Measurements from ENCODE around the gene PMM1. TPM values are rescaled to one million over a fixed set of nuclear protein-coding genes. Genes with fewer than 3 reads are reported as not detected.
A peak's percentile ranks its signal among the peaks of the same experiment; 100 is the strongest.

The PMM1 gene
- total RNA-seq, 2 experiments from 2014 or later, result 35.3 to 35.6 TPM

GRCh38 chr22:41619979-41620588 is 30.4 kb upstream of the PMM1 start:
- CTCF ChIA-PET, result interaction anchor here (0.6 to 0.8 kb wide), 2 partner anchors 30 to 47 kb away, joined by 3 read pairs; no protein-coding TSS in a partner anchor
- Mint-ChIP-seq H3K27ac (peak overlapping the region; percentile 98), H3K27me3 (ENCODE audit: low read depth) (no peaks in the 10 kb centered on the region), H3K4me3 (peak overlapping the region; percentile 98), H3K9me3 (peaks cover 3% of the 10 kb centered on the region), H3K4me1 (ENCODE audit: low read depth) (peaks cover 55% of the 10 kb centered on the region), H3K36me3 (ENCODE audit: low read depth) (peaks cover 33% of the 10 kb centered on the region)
- intact Hi-C loops (cut with micrococcal nuclease), result loop anchor here (1.0 to 5.0 kb wide), 3 partner anchors 16 to 321 kb away; partner anchors contain the start of gene ZC3H7B
- peak; percentile 66 for DNase-seq

GRCh38 chr22:41613456-41613855 is 23.8 kb upstream of the PMM1 start:
- no peak for DNase-seq
- CTCF ChIA-PET, result interaction anchor here (0.7 kb wide), 1 partner anchor 272 kb away, joined by 4 read pairs; no protein-coding TSS in a partner anchor
- Mint-ChIP-seq H3K36me3 (ENCODE audit: low read depth) (peaks cover 14% of the 10 kb centered on the region), H3K27ac (no peak overlapping the region), H3K9me3 (no peaks in the 10 kb centered on the region), H3K4me1 (ENCODE audit: low read depth) (peaks cover 26% of the 10 kb centered on the region), H3K27me3 (ENCODE audit: low read depth) (no peaks in the 10 kb centered on the region), H3K4me3 (no peak overlapping the region)
- intact Hi-C loops (cut with micrococcal nuclease), result no loop called here

- no peak overlapping the region for H3K27ac Mint-ChIP-seq
- no peaks in the 10 kb centered on the region for H3K27me3 Mint-ChIP-seq (ENCODE audit: low read depth)
- H3K36me3 Mint-ChIP-seq (ENCODE audit: low read depth), result peaks cover 13% of the 10 kb centered on the region
Observed at GRCh38 chr22:41612603-41613306, 23.1 kb upstream of the PMM1 start.

GRCh38 chr22:41608386-41608785 is 18.7 kb upstream of the PMM1 start:
- H3K4me1 Mint-ChIP-seq (ENCODE audit: low read depth), result peaks cover 17% of the 10 kb centered on the region
- H3K4me3 Mint-ChIP-seq, result no peak overlapping the region
- no peak overlapping the region for H3K27ac Mint-ChIP-seq
- no peaks in the 10 kb centered on the region for H3K9me3 Mint-ChIP-seq
- DNase-seq, result no peak
- intact Hi-C loops (cut with micrococcal nuclease), result no loop called here
- H3K36me3 Mint-ChIP-seq (ENCODE audit: low read depth), result peaks cover 45% of the 10 kb centered on the region
- CTCF ChIA-PET, result interaction anchor here (0.6 kb wide), 1 partner anchor 200 kb away, joined by 4 read pairs; no protein-coding TSS in a partner anchor
- no peaks in the 10 kb centered on the region for H3K27me3 Mint-ChIP-seq (ENCODE audit: low read depth)

More at GRCh38 chr22:41612603-41613306, 23.1 kb upstream of the PMM1 start:
- CTCF ChIA-PET, result no interaction called here
- H3K9me3 Mint-ChIP-seq, result no peaks in the 10 kb centered on the region
- H3K4me3 Mint-ChIP-seq, result no peak overlapping the region
- DNase-seq, result no peak
- peaks cover 20% of the 10 kb centered on the region for H3K4me1 Mint-ChIP-seq (ENCODE audit: low read depth)
- intact Hi-C loops (cut with micrococcal nuclease), result no loop called here

- Mint-ChIP-seq H3K4me3 (no peak overlapping the region), H3K9me3 (no peaks in the 10 kb centered on the region), H3K4me1 (ENCODE audit: low read depth) (peaks cover 24% of the 10 kb centered on the region), H3K27me3 (ENCODE audit: low read depth) (no peaks in the 10 kb centered on the region), H3K27ac (no peak overlapping the region), H3K36me3 (ENCODE audit: low read depth) (peaks cover 64% of the 10 kb centered on the region)
- DNase-seq, result peak; percentile 78
- CTCF ChIA-PET, result interaction anchor here (0.7 to 2.3 kb wide), 3 partner anchors 10 to 179 kb away, joined by 4 to 9 read pairs (median 4); no protein-coding TSS in a partner anchor
- intact Hi-C loops (cut with micrococcal nuclease), result loop anchor here (1.0 kb wide), 1 partner anchor 15 kb away; no protein-coding TSS in a partner anchor
Observed at GRCh38 chr22:41603873-41604332, 14.3 kb upstream of the PMM1 start.

GRCh38 chr22:41600976-41601375 is 11.3 kb upstream of the PMM1 start:
- DNase-seq, result no peak
- no peak overlapping the region for H3K27ac Mint-ChIP-seq
- intact Hi-C loops (cut with micrococcal nuclease), result no loop called here
- H3K9me3 Mint-ChIP-seq, result no peaks in the 10 kb centered on the region
- no peaks in the 10 kb centered on the region for H3K27me3 Mint-ChIP-seq (ENCODE audit: low read depth)
- H3K4me1 Mint-ChIP-seq (ENCODE audit: low read depth), result peaks cover 24% of the 10 kb centered on the region
- H3K4me3 Mint-ChIP-seq, result no peak overlapping the region
- CTCF ChIA-PET, result interaction anchor here (1.1 kb wide), 1 partner anchor 15 kb away, joined by 3 read pairs; no protein-coding TSS in a partner anchor
- H3K36me3 Mint-ChIP-seq (ENCODE audit: low read depth), result peaks cover 53% of the 10 kb centered on the region

GRCh38 chr22:41598891-41599635 is 9.4 kb upstream of the PMM1 start:
- Mint-ChIP-seq H3K27ac (no peak overlapping the region), H3K27me3 (ENCODE audit: low read depth) (no peaks in the 10 kb centered on the region), H3K4me1 (ENCODE audit: low read depth) (peaks cover 12% of the 10 kb centered on the region), H3K9me3 (no peaks in the 10 kb centered on the region), H3K4me3 (no peak overlapping the region), H3K36me3 (ENCODE audit: low read depth) (peaks cover 35% of the 10 kb centered on the region)
- CTCF ChIA-PET, result interaction anchor here (2.6 kb wide), 1 partner anchor 55 kb away, joined by 10 read pairs; the partner anchor contains the start of gene POLR3H
- intact Hi-C loops (cut with micrococcal nuclease), result loop anchor here (5.0 kb wide), 1 partner anchor 197 kb away; no protein-coding TSS in a partner anchor
- DNase-seq, result no peak

- H3K4me1 Mint-ChIP-seq (ENCODE audit: low read depth), result peaks cover 6% of the 10 kb centered on the region
- H3K36me3 Mint-ChIP-seq (ENCODE audit: low read depth), result peaks cover 28% of the 10 kb centered on the region
- no peak overlapping the region for H3K27ac Mint-ChIP-seq
- intact Hi-C loops (cut with micrococcal nuclease), result loop anchor here (5.0 kb wide), 1 partner anchor 196 kb away; no protein-coding TSS in a partner anchor
- no peak overlapping the region for H3K4me3 Mint-ChIP-seq
- H3K27me3 Mint-ChIP-seq (ENCODE audit: low read depth), result no peaks in the 10 kb centered on the region
- DNase-seq, result no peak
- CTCF ChIA-PET, result interaction anchor here (1.1 to 2.6 kb wide), 4 partner anchors 8 to 66 kb away, joined by 3 to 10 read pairs (median 8); partner anchors contain the start of gene POLR3H
- H3K9me3 Mint-ChIP-seq, result no peaks in the 10 kb centered on the region
Observed at GRCh38 chr22:41598081-41598480, 8.4 kb upstream of the PMM1 start.

- CTCF ChIA-PET, result interaction anchor here (1.1 to 2.6 kb wide), 4 partner anchors 8 to 65 kb away, joined by 3 to 10 read pairs (median 8); partner anchors contain the start of gene POLR3H
- H3K4me3 Mint-ChIP-seq, result no peak overlapping the region
- intact Hi-C loops (cut with micrococcal nuclease), result loop anchor here (1.0 to 5.0 kb wide), 2 partner anchors 53 to 195 kb away; partner anchors contain the start of gene POLR3H
- H3K36me3 Mint-ChIP-seq (ENCODE audit: low read depth), result peaks cover 23% of the 10 kb centered on the region
- H3K27ac Mint-ChIP-seq, result no peak overlapping the region
- no peaks in the 10 kb centered on the region for H3K27me3 Mint-ChIP-seq (ENCODE audit: low read depth)
- no peak for DNase-seq
- H3K9me3 Mint-ChIP-seq, result no peaks in the 10 kb centered on the region
- peaks cover 2% of the 10 kb centered on the region for H3K4me1 Mint-ChIP-seq (ENCODE audit: low read depth)
Observed at GRCh38 chr22:41597635-41597953, 8.0 kb upstream of the PMM1 start.

GRCh38 chr22:41596776-41597634 is 7.4 kb upstream of the PMM1 start:
- no peak overlapping the region for H3K27ac Mint-ChIP-seq
- no peaks in the 10 kb centered on the region for H3K4me1 Mint-ChIP-seq (ENCODE audit: low read depth)
- peak; percentile 60 for DNase-seq
- no peaks in the 10 kb centered on the region for H3K27me3 Mint-ChIP-seq (ENCODE audit: low read depth)
- peaks cover 18% of the 10 kb centered on the region for H3K36me3 Mint-ChIP-seq (ENCODE audit: low read depth)
- no peaks in the 10 kb centered on the region for H3K9me3 Mint-ChIP-seq
- H3K4me3 Mint-ChIP-seq, result no peak overlapping the region
- intact Hi-C loops (cut with micrococcal nuclease), result loop anchor here (1.0 to 5.0 kb wide), 2 partner anchors 53 to 195 kb away; partner anchors contain the start of gene POLR3H
- CTCF ChIA-PET, result interaction anchor here (0.6 to 2.6 kb wide), 7 partner anchors 9 to 298 kb away, joined by 3 to 10 read pairs (median 4); partner anchors contain the start of gene POLR3H

- DNase-seq, result no peak
- no peaks in the 10 kb centered on the region for H3K9me3 Mint-ChIP-seq
- no peaks in the 10 kb centered on the region for H3K4me1 Mint-ChIP-seq (ENCODE audit: low read depth)
- peaks cover 10% of the 10 kb centered on the region for H3K36me3 Mint-ChIP-seq (ENCODE audit: low read depth)
- H3K4me3 Mint-ChIP-seq, result no peak overlapping the region
- CTCF ChIA-PET, result no interaction called here
- H3K27me3 Mint-ChIP-seq (ENCODE audit: low read depth), result no peaks in the 10 kb centered on the region
- H3K27ac Mint-ChIP-seq, result no peak overlapping the region
- intact Hi-C loops (cut with micrococcal nuclease), result loop anchor here (5.0 kb wide), 1 partner anchor 193 kb away; no protein-coding TSS in a partner anchor
Observed at GRCh38 chr22:41595703-41596102, 6.1 kb upstream of the PMM1 start.
